Trophoblast cell (in vitro differentiated cells and primary cell): Measurements from ENCODE around the gene TRIM56.

Experiments
- DNase-seq, 2 donors: peaks; one replicate each; pipeline ENCODE4 v3.0.0-alpha.2; 2016
- H2AFZ ChIP-seq: 2 replicates; pipeline ENCODE4 v1.6.1; 2013; ENCODE audit warnings: low read length, moderate library complexity, mild to moderate bottlenecking; ENCODE audit not compliant: insufficient read depth, poor library complexity
- H2AK5ac ChIP-seq: 2 replicates; pipeline ENCODE4 v1.6.1; 2013; ENCODE audit warnings: mild to moderate bottlenecking, low read length
- H2BK120ac ChIP-seq: 2 replicates; pipeline ENCODE4 v1.6.1; 2013; ENCODE audit warnings: low read length, mild to moderate bottlenecking, moderate library complexity; ENCODE audit not compliant: insufficient read depth, poor library complexity
- H2BK12ac ChIP-seq: 2 replicates; pipeline ENCODE4 v1.6.1; 2013; ENCODE audit warnings: mild to moderate bottlenecking, low read length, moderate library complexity
- H2BK5ac ChIP-seq: 2 replicates; pipeline ENCODE4 v1.6.1; 2013; ENCODE audit warnings: low read length, low read depth, moderate library complexity, mild to moderate bottlenecking; ENCODE audit not compliant: poor library complexity
- H3K14ac ChIP-seq: 2 replicates; pipeline ENCODE4 v1.6.1; 2013; ENCODE audit warnings: mild to moderate bottlenecking, low read length
- H3K18ac ChIP-seq: 2 replicates; pipeline ENCODE4 v1.6.1; 2013; ENCODE audit warnings: mild to moderate bottlenecking, low read length
- H3K23ac ChIP-seq: 2 replicates; pipeline ENCODE4 v1.6.1; 2013; ENCODE audit warnings: low read length
- H3K27ac ChIP-seq: 2 replicates; pipeline ENCODE4 v1.5.1; 2013; ENCODE audit warnings: low read depth, mild to moderate bottlenecking, inconsistent platforms, low read length, moderate library complexity
- H3K27me3 ChIP-seq: 2 replicates; pipeline ENCODE4 v1.6.1; 2013; ENCODE audit warnings: inconsistent platforms, mild to moderate bottlenecking, low read length, moderate library complexity; ENCODE audit not compliant: insufficient read depth
- H3K36me3 ChIP-seq, 2 experiments: 1 replicate in 1 of 2; 2 replicates in 1 of 2; pipeline ENCODE4 v1.6.1; 2013; ENCODE audit warnings: low read length in 2 of 2, mild to moderate bottlenecking in 2 of 2, moderate library complexity in 1 of 2; ENCODE audit not compliant: insufficient read depth in 2 of 2, control insufficient read depth in 1 of 2
- H3K4ac ChIP-seq: 2 replicates; pipeline ENCODE4 v1.6.1; 2013; ENCODE audit warnings: low read depth, mild to moderate bottlenecking, low read length, moderate library complexity
- H3K4me1 ChIP-seq, 2 experiments: 1 replicate in 1 of 2; 2 replicates in 1 of 2; pipeline ENCODE4 v1.6.1; 2013; ENCODE audit warnings: low read length in 2 of 2, mild to moderate bottlenecking in 2 of 2, moderate library complexity in 1 of 2; ENCODE audit not compliant: insufficient read depth in 2 of 2, control insufficient read depth in 1 of 2
- H3K4me2 ChIP-seq: 2 replicates; pipeline ENCODE4 v1.6.1; 2013; ENCODE audit warnings: inconsistent platforms, mild to moderate bottlenecking, low read length, moderate library complexity
- H3K4me3 ChIP-seq: 2 replicates; pipeline ENCODE4 v1.5.1; 2013; ENCODE audit warnings: mild to moderate bottlenecking, low read depth, low read length, inconsistent platforms
- H3K79me1 ChIP-seq: one replicate; pipeline ENCODE4 v1.6.1; 2013; ENCODE audit warnings: low read length
- H3K79me2 ChIP-seq: 2 replicates; pipeline ENCODE4 v1.6.1; 2013; ENCODE audit warnings: low read length, mild to moderate bottlenecking; ENCODE audit not compliant: control insufficient read depth, insufficient read depth, poor library complexity
- H3K9ac ChIP-seq: 2 replicates; pipeline ENCODE4 v1.6.1; 2013; ENCODE audit warnings: mild to moderate bottlenecking, low read length
- H3K9me3 ChIP-seq: 2 replicates; pipeline ENCODE4 v1.6.1; 2013; ENCODE audit warnings: low read depth, mild to moderate bottlenecking, control low read depth, inconsistent platforms, low read length; ENCODE audit not compliant: insufficient read depth
- H4K12ac ChIP-seq: 2 replicates; pipeline ENCODE4 v1.6.1; 2013; ENCODE audit warnings: low read depth, mild to moderate bottlenecking, low read length, moderate library complexity
- H4K8ac ChIP-seq: 2 replicates; pipeline ENCODE4 v1.6.1; 2013; ENCODE audit warnings: low read depth, mild to moderate bottlenecking, low read length, moderate library complexity
- H4K91ac ChIP-seq: one replicate; pipeline ENCODE4 v1.6.1; 2013; ENCODE audit warnings: low read depth, mild to moderate bottlenecking, low read length, moderate library complexity
- WGBS: extraction: QIAGEN DNeasy Blood & Tissue Kit; methylation state at CpG from one replicate; pipeline ENCODE4 v1.1.7; 2013; ENCODE audit warnings: missing lambda C conversion rate; ENCODE audit not compliant: insufficient read length, insufficient coverage; ENCODE audit errors: extremely low coverage; 5-methylcytosine and 5-hydroxymethylcytosine counted together

TRIM56 gene

GRCh38 chr7:101115215-101115614 lies 29.9 kb downstream of the TRIM56 start:
- Histone ChIP-seq H3K27ac (no peak overlapping the region), H4K8ac (no peak overlapping the region)

GRCh38 chr7:101116898-101117297 lies 31.6 kb downstream of the TRIM56 start:
- Histone ChIP-seq H2BK12ac (peak overlapping the region; percentile 34), H3K14ac (peak overlapping the region; percentile 23)
- no CpG with 5 or more reads among the region's 10 CpGs for WGBS

More at GRCh38 chr7:101115215-101115614, 29.9 kb downstream of the TRIM56 start:
- Histone ChIP-seq H3K4me2 (no peak overlapping the region), H3K9ac (no peak overlapping the region), H2AK5ac (no peak overlapping the region), H2BK5ac (no peak overlapping the region), H4K91ac (peak overlapping the region; percentile 5), H3K4me3 (no peak overlapping the region), H3K23ac (no peak overlapping the region), H3K79me2 (no peaks in the 10 kb centered on the region), H3K4ac (no peak overlapping the region), H2BK12ac (no peak overlapping the region), H3K9me3 (no peaks in the 10 kb centered on the region), H4K12ac (no peak overlapping the region), H3K14ac (no peak overlapping the region), H3K79me1 (peaks cover 20% of the 10 kb centered on the region), H2AFZ (no peak overlapping the region), H3K4me1 (peaks cover 13 to 14% of the 10 kb centered on the region in 2 experiments), H2BK120ac (no peak overlapping the region), H3K27me3 (no peaks in the 10 kb centered on the region), H3K18ac (no peak overlapping the region), H3K36me3 (no peaks in the 10 kb centered on the region)
- WGBS = no CpG with 5 or more reads among the region's 3 CpGs
- peak; percentile 0 to 4 for DNase-seq

GRCh38 chr7:101118856-101119255 lies 33.6 kb downstream of the TRIM56 start:
- Histone ChIP-seq H2AFZ (no peak overlapping the region), H2BK5ac (peak overlapping the region; percentile 82), H3K36me3 (no peaks in the 10 kb centered on the region), H3K27ac (peak overlapping the region; percentile 61), H2BK12ac (peak overlapping the region; percentile 74), H2BK120ac (peak overlapping the region; percentile 88), H3K4ac (no peak overlapping the region), H3K9ac (no peak overlapping the region), H4K8ac (peak overlapping the region; percentile 56), H3K18ac (peak overlapping the region; percentile 55), H3K14ac (no peak overlapping the region), H3K27me3 (no peaks in the 10 kb centered on the region), H2AK5ac (no peak overlapping the region), H3K79me1 (peaks cover 45% of the 10 kb centered on the region), H4K12ac (no peak overlapping the region), H3K4me3 (no peak overlapping the region), H4K91ac (peak overlapping the region; percentile 86), H3K79me2 (peaks cover 2% of the 10 kb centered on the region), H3K4me2 (no peak overlapping the region), H3K4me1 (peaks cover 26 to 36% of the 10 kb centered on the region in 2 experiments), H3K9me3 (no peaks in the 10 kb centered on the region), H3K23ac (no peak overlapping the region)
- no CpG with 5 or more reads among the region's 3 CpGs for WGBS
- peak; percentile 50 to 89 for DNase-seq

More at GRCh38 chr7:101116898-101117297, 31.6 kb downstream of the TRIM56 start:
- Histone ChIP-seq H2AK5ac (peak overlapping the region; percentile 27), H3K36me3 (no peaks in the 10 kb centered on the region), H3K4ac (no peak overlapping the region), H3K9ac (no peak overlapping the region), H2AFZ (no peak overlapping the region), H3K79me1 (peaks cover 27% of the 10 kb centered on the region), H3K27ac (peak overlapping the region; percentile 30), H3K9me3 (no peaks in the 10 kb centered on the region), H3K4me1 (peaks cover 18 to 20% of the 10 kb centered on the region in 2 experiments), H3K79me2 (no peaks in the 10 kb centered on the region), H4K12ac (no peak overlapping the region), H3K4me2 (no peak overlapping the region), H4K8ac (peak overlapping the region; percentile 20), H4K91ac (peak overlapping the region; percentile 84), H2BK120ac (peak overlapping the region; percentile 40), H3K23ac (no peak overlapping the region), H3K4me3 (no peak overlapping the region), H3K18ac (peak overlapping the region; percentile 34), H3K27me3 (no peaks in the 10 kb centered on the region), H2BK5ac (peak overlapping the region; percentile 10)
- peak; percentile 66 to 75 for DNase-seq

GRCh38 chr7:101119876-101120275 lies 34.6 kb downstream of the TRIM56 start:
- peaks cover 34 to 44% of the 10 kb centered on the region in 2 experiments for H3K4me1 ChIP-seq
- H3K4me3 ChIP-seq = no peak overlapping the region
- peaks cover 3% of the 10 kb centered on the region for H3K79me2 ChIP-seq
- H4K91ac ChIP-seq = peak overlapping the region; percentile 86
- no peak overlapping the region for H3K4ac ChIP-seq
- H4K8ac ChIP-seq = no peak overlapping the region
- WGBS = no CpG with 5 or more reads among the region's 10 CpGs
- H3K9ac ChIP-seq = peak overlapping the region; percentile 37
- peaks cover under 1% of the 10 kb centered on the region for H3K9me3 ChIP-seq
- H3K79me1 ChIP-seq = peaks cover 48% of the 10 kb centered on the region
- H2BK12ac ChIP-seq = peak overlapping the region; percentile 15
- H2AK5ac ChIP-seq = no peak overlapping the region
- no peak overlapping the region for H2AFZ ChIP-seq
- H2BK120ac ChIP-seq = no peak overlapping the region
- no peak overlapping the region for H3K23ac ChIP-seq
- H3K14ac ChIP-seq = no peak overlapping the region
- no peak overlapping the region for H4K12ac ChIP-seq
- DNase-seq = peak; percentile 0 to 7
- no peak overlapping the region for H2BK5ac ChIP-seq
- H3K27ac ChIP-seq = no peak overlapping the region
- H3K4me2 ChIP-seq = no peak overlapping the region
- H3K27me3 ChIP-seq = no peaks in the 10 kb centered on the region
- no peaks in the 10 kb centered on the region for H3K36me3 ChIP-seq
- no peak overlapping the region for H3K18ac ChIP-seq
